GM10266 (cell line): ENCODE measurements around the gene FHOD3.
"Not testable (repeated sequence)": the region's sequence is repeated elsewhere in the genome, so short reads cannot be mapped to it uniquely, and the experiment has no call there.

ENCODE experiments used
- DNase-seq: peaks from one replicate; pipeline ENCODE4 v3.0.0; 2012; ENCODE audit errors: extremely low spot score
- TF ChIP-seq, protein P1 (sequence below): IDR thresholded peaks from 2 replicates; pipeline ENCODE4 v1.5.1; 2012; ENCODE audit warnings: mild to moderate bottlenecking, low read depth; ENCODE audit not compliant: control insufficient read depth, insufficient read depth; ENCODE audit errors: missing control alignments

The FHOD3 gene

GRCh38 chr18:36349552-36349951 lies 52.0 kb downstream of the FHOD3 start:
- no peak for DNase-seq
- TF ChIP-seq, protein P1, sequence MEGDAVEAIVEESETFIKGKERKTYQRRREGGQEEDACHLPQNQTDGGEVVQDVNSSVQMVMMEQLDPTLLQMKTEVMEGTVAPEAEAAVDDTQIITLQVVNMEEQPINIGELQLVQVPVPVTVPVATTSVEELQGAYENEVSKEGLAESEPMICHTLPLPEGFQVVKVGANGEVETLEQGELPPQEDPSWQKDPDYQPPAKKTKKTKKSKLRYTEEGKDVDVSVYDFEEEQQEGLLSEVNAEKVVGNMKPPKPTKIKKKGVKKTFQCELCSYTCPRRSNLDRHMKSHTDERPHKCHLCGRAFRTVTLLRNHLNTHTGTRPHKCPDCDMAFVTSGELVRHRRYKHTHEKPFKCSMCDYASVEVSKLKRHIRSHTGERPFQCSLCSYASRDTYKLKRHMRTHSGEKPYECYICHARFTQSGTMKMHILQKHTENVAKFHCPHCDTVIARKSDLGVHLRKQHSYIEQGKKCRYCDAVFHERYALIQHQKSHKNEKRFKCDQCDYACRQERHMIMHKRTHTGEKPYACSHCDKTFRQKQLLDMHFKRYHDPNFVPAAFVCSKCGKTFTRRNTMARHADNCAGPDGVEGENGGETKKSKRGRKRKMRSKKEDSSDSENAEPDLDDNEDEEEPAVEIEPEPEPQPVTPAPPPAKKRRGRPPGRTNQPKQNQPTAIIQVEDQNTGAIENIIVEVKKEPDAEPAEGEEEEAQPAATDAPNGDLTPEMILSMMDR: no peak

GRCh38 chr18:36350251-36350651 lies 52.7 kb downstream of the FHOD3 start:
- DNase-seq: no peak
- TF ChIP-seq, protein P1: no peak

GRCh38 chr18:36350839-36351469 lies 53.4 kb downstream of the FHOD3 start:
- DNase-seq: no peak
- TF ChIP-seq, protein P1: no peak

DNA sequence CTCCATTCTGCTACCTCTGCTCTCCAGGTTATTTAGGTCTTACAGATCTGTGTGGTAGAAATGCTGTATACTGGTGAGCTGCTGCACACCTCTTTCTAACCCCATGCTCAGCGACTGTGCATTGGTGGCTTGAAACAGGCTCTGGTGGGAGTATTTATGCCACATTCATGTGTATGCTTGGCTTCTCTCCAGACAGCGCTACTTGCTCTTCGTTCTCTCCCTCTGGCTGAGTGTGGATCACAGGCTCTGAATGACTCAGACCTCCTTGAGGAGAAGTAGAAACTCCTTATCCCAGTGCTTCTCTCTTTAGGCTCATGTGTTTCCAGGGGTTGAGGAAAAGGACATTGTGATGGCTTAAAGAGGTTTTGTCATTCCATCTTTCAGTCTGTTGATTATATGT lies 54.9 kb downstream of the FHOD3 start:
- TF ChIP-seq, protein P1: no peak
- DNase-seq: no peak

DNA sequence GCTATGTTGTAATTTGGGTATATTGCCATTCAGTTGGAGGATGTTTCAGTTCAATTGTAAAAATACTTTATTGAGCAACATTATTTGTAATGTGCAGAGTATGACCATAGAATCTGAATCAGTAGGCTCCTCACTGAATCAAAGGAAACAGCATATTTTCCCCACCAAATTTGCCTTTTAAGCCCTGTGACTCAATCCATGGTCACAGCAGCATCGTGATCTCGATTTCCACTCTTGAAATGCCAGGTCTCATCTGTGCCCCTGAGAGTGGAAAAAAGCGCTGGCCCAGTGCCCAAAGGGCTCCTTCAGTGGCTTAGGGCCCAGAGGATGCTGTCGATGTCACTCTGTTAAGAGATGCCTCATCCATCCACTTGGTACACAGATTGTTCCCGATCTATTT lies 57.5 kb downstream of the FHOD3 start:
- TF ChIP-seq, protein P1: no peak
- DNase-seq: no peak

GRCh38 chr18:36355511-36355910 lies 58.0 kb downstream of the FHOD3 start:
- DNase-seq: no peak
- TF ChIP-seq, protein P1: no peak

- DNase-seq: not testable (repeated sequence)
Observed at GRCh38 chr18:36356741-36357140, 59.2 kb downstream of the FHOD3 start.

DNA sequence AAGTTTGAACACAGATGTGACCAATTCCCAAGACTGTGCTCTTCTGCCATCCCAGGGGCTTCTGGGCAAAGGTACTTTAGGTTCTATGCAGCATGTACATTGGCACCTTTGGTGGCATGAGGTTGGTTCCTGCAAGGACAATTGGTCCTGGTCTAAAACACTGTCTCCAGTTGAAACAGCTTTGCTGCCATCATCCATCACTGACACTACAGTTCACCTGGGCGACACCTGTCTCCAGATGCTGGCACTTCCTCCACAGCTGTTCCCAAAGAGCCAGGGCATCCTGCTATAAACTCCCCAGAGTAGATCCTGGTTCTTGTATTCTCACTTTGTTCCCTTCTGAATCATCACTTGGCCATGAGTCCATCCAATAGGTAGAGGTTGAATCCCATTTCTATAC lies 60.6 kb downstream of the FHOD3 start:
- TF ChIP-seq, protein P1: no peak
- no peak for DNase-seq
